ENCODE data around the gene MBD3L5.
"Not testable (repeated sequence)": the region's sequence is repeated elsewhere in the genome, so short reads cannot be mapped to it uniquely, and the experiment has no call there.

Gene MBD3L5

DNA sequence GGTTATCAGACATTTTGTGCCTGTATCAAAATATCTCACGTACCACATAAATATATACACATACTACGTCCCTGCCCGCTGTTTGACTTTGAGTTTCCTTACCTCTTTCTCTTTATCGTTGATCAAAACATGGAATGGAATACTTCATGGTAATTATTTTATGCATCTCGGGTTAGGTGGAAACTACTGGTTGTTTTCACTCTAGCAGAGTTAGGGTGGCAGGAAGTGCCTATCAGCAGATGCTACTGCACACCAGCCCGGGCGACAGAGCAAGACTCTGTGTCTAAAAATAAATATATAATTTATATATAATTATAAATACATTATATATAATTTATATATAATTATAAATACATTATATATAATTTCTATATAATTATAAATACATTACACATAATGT is 22.5 kb downstream of the MBD3L5 start:
- not testable (repeated sequence) for DNase-seq (ENCODE audit: low read depth)

DNA sequence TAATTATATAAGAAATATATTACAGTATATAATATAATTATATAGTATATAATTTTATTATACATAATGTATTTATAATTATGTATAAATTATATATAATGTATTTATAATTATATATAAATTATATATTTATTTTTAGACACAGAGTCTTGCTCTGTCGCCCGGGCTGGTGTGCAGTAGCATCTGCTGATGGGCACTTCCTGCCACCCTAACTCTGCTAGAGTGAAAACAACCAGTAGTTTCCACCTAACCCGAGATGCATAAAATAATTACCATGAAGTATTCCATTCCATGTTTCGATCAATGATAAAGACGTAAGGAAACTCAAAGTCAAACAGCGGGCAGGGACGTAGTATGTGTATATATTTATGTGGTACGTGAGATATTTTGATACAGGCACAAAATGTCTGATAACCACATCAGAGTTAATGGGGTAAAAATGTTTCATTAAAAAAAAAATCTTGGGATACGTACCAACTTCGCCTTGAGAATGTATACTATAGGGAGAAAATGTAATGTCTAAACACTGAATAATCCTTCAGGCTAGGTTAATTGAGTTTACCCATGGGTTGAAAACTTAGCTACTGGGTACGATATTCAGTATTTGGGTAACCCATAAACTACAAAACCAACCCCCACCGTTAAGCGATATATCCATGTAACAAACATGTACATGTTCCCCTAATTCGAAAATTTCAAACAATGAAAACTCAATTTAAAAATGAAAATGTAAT is 24.4 kb downstream of the MBD3L5 start:
- not testable (repeated sequence) for DNase-seq (ENCODE audit: low read depth)

DNA sequence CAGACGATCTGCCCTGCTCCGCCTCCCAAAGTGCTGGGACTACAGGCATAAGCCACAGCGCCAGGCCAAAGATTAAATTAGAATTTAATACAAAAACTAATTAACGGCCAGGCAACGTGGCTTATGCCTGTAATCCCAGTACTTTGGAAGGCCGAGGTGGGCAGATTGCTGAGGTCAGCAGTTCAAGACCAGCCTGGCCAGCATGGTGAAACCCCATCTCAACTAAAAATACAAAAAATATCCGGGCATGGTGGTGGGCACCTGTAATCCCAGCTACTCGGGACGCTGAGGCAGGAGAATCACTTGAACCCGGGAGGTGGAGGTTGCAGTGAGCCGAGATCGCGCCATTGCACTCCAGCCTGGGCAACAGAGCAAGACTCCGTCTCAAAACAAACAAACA is 25.3 kb downstream of the MBD3L5 start:
- not testable (repeated sequence) for DNase-seq (ENCODE audit: low read depth)

DNA sequence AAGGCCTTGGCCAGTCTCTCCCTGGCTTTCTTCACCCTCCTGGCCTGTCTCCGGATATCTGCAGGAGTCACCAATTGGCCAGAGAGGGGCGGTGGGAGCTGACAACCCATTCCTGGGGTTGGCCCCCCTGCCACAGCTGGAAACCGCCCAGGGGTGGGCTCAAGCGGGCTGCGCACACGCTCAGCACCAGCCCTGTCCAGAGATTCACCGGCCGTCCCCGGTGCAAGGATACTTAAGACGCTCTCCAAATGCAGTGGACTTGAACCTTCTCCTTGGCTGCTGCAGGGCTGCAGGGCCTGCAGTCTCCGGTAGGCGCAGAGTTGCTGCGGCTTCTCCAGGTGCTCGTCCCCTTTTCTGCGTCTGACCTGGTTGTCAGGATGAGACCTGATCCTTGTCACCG is 26.0 kb downstream of the MBD3L5 start:
- DNase-seq (ENCODE audit: low read depth): not testable (repeated sequence)

DNA sequence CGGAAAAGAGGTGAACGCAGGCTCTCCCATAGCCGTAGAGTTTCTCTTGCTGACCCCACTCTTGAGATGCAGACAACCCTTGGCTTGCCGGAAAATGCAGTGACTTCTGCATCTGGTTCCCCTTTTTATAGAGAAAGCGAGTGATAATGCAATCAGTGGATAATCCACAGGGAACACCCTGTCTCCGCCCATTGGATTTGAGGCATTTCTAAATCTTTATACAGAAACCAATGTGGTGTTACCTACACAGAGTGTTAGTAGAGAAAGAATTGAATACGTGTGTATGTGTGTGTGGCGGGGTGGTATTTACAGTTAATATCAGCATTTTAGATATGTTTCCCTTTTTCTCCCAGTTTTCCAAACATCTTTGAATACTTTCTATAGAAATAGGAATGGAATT is 28.2 kb downstream of the MBD3L5 start, which contains the start of gene MBD3L3:
Gene MBD3L3, minus strand, starts transcription at position 101 of the 400 bp plus-strand sequence. Its CDS starts 71 bp downstream, at position 30.
- not testable (repeated sequence) for DNase-seq (ENCODE audit: low read depth)

DNA sequence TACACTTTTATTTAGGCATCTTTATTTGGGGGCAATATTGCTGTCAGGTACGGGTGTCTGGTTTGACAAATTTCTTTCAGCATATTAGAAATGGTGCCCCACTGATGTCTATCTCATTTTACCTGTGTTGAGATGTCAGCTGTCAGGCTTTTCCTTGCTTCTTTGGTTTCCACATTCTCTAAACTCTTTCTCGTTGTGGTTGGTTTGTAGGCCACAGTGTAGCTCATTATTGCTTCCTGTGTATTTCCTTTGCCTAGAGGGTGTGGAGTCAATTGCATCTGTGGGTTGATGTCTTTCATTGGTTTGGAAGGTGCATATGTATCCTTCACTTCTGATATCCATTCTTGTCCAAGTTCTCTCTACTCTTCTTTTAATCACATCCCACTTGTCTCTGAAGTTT is 29.6 kb downstream of the MBD3L5 start:
- DNase-seq (ENCODE audit: low read depth): not testable (repeated sequence)

DNA sequence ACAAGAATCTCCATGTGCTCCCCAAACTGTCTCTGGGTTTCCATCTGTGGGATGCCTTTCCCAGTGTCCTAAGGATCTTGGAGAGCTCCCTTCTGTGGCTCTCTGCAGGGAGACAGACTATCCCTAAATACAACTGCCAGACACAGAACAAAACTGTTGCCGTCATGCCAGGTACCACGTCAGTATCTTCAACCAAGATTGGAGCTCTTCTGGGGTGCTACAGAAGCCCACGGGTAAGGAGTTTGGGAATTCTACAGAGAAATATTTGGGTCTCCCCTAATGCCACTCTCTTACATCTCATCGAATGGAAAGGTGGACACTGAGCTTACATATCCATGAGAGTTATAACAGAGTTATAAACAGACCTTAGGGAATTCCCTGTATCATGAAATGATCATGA is 33.0 kb downstream of the MBD3L5 start:
- DNase-seq (ENCODE audit: low read depth): no peak

DNA sequence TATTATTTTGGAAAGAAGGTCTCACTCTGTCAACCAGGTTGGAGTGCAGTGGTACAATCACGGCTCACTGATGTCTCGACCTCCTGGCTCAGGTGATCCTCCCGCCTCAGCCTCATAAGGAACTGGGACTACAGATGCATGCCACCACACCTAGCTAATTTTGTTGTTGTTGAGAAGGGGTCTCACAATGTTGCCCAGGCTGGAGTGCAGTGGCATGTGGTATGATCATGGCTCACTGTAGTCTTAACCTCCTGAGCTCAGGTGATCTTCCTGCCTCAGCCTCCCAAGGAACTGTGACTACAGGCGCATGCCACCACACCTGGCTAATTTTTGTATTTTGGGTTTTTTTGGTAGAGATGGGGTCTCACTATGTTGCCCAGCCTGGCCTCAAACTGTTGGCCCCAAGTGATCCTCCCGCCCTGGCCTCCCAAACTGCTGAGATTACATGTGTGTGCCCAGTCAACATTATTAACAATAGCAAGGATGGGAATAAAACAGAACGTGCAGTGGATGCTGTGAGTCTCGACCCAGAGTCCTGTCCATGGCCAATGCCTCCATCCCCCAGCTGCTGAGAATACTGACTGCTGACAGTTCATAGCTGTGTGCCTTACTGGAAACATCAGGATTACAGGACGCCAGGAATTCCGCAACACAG is 33.5 kb downstream of the MBD3L5 start:
- no peak for DNase-seq (ENCODE audit: low read depth)

DNA sequence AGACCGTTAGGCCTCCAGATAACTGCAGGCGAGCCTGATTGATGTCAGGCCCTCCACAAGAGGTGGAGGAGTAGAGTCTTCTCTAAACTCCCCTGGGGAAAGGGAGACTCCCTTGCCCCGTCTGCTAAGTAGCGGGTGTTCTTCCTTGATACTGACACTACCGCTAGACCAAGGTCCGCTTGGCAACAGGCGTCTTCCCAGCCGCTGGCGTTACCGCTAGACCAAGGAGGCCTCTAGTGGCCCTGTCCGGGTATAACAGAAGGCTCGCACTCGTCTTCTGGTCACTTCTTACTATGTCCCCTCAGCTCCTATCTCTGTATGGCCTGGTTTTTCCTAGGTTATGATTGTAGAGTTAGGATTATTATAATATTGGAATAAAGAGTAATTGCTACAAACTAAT is 36.7 kb downstream of the MBD3L5 start:
- DNase-seq (ENCODE audit: low read depth): not testable (repeated sequence)

DNA sequence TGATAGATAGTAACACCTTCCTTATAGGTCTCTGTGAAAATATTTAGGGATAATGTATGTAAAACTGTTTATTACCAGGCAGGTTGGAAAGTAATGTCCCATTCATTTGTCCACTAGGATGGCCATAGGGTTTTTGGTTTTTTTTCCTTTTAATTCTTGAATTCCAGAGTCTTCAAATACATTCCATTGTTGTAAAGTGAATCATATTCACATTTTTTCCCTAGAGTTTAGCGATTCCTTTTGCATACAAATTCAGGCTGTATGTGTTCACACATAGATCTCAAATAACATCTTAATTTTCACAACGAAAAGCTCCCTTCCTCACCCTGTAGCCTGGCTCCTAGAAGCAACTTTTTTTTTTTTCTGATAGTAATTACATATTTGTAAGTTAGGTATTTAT is 37.3 kb downstream of the MBD3L5 start:
- no peak for DNase-seq (ENCODE audit: low read depth)

DNA sequence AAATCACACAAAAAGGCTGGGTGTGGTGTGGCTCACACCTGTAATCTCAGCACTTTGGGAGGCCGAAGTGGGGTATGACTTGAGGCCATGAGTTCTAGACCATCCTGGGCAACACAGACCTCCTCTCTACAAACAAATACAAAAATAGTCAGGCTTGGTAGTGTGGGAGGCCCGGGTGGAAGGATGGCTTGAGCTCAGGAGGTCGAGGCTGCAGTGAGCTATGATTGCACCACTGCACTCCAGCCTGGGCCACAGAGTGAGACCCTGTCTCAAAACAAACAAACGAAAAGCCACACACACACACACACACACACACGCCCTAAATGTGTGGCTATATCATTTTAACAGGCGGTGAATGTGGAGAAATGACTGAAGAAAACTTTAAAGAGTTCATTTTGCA is 38.2 kb downstream of the MBD3L5 start:
- DNase-seq (ENCODE audit: low read depth): no peak

DNA sequence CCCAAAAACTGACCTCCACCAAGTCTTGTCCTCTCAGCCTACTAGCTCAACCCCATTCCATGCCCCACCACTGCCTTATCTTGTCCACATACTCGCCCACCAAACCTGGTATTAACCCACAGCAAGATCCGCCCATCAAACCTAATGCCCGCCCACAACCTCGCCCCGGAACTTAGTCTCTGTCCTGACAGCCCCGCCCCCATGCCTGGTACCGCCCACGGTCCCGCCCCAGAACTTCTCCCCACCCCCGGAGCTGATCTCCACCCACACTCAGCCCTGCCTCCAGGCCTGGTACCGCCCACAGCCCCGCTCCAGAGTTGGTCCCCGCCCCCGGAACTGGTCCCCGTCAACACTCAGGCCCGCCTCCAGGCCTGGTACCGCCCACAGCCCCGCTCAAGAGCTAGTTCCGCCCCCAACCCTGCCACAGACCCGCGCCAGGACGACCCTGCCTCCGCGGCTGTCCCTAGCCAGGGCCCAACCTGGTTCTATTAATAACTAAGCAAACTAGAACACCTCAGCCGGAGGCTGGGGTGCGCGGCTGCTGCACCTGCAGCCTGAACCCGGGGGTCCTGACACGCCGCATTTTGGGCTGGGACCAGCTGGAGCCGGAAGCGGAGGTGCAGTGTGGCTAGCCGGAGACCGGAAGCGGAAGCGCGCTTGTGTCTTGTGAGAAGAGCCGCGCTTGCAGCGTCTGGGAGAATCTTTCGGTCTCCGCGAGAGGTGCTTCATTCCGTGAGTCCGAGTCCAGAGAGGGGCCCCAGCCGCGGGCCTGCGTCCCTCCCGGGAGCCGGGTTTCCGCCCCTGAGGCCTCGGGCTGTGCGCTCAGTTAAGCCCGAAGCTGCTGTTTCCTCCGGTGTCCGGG is 38.9 kb downstream of the MBD3L5 start, which contains the start of gene ZNF557:
Gene ZNF557, plus strand, starts transcription at position 662 of the 862 bp plus-strand sequence. CDS start 5,372 bp downstream, outside the sequence.
- peak; percentile 96 for DNase-seq (ENCODE audit: low read depth)

DNA sequence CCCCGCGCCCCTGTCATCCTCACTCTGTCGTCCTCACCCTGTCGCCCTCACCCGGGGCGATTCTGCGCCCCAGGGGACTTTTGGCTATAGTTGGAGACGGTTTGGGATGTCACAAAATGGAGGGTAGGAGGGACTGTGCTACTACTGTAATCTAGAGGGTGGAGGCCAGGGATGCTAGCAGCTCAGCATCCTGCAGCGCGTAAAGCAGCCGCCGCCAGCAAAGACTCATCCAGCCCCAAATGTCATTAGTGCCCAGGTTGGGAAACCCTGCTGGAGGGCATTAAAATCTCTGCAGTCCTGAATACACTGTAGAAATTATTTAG is 39.5 kb downstream of the MBD3L5 start:
- no peak for DNase-seq (ENCODE audit: low read depth)

DNA sequence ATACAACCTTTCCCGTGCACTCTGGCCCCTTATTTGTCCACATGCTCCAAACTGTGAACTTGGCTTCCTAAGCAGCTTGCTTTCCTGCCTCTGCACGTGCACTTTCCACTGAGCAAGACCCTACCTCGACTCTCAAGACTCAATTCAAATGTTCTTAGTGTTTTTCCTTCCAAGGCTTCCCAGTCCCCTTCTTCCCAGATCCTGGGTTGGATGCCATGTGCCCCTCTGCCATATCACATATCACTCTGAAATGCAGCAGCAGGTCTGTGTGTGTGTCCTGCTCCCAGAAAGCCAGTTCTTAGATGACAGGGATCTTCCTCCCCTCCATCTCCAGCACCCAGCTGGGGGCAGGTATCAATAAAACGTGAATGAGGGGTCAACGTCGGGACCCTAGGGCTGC is 42.2 kb downstream of the MBD3L5 start:
- no peak for DNase-seq (ENCODE audit: low read depth)

DNA sequence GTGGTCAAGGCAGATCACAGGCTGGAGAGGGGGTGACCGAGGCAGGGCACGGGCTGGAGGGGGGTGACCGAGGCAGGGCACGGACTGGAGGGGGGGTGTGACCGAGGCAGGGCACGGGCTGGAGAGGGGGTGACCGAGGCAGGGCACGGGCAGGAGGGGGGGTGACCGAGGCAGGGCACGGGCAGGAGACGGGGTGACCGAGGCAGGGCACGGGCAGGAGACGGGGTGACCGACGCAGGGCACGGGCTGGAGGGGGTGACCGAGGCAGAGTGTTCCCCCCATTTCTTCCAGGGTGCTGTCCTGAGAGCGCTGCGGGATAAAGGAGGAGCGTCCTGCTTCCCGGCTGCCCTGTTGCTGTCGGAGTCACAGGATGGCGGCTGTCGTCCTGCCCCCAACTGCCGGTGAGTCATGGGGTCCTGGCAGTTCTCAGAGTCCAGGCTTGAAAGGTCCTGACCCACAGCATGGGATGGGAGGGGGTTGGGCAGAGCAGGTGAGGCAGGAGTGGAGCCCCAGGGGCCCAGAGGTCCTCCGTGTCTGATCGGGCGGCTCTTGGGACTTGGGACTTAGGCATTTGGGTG is 44.4 kb downstream of the MBD3L5 start:
- no peak for DNase-seq (ENCODE audit: low read depth)

DNA sequence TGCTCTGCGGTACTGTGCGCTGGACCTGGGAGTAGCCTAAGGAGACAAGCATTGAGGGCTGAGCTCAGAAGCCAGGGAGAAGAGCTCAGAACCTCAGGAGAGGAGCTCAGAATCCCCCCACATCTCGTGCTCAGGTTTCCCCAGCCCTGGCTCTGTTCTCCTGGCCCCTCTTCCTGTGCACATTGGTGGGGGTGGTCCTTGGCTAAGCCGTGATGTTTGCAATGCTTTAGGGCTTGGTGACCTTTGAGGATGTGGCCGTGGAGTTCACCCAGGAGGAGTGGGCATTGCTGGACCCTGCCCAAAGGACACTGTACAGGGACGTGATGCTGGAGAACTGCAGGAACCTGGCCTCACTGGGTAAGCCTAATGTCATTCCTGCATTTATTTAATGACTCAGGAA is 45.8 kb downstream of the MBD3L5 start:
- no peak for DNase-seq (ENCODE audit: low read depth)

DNA sequence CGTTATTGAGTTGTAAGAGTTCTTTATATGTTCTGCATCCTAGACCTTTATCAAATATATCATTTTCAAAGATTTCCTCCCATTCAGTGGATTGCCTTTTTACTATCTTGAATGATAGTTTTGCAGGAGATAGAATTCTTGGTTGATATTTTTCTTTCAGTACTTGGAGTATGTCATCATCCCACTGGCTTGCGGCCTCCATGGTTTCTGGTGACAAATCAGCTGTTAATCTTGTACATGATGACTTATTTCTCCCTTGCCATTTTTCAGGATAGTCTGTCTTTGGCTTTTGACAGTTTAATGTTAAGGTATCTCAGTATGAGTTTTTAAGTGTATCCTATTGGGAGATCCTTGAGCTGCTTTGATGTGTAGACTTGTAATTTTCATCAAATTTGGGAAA is 47.6 kb downstream of the MBD3L5 start:
- DNase-seq (ENCODE audit: low read depth): no peak

Measured in activated T-helper 9 cell treated with anti-CD3 and anti-CD28 coated beads, Interleukin-2, amount 50 U/mL, for 16 hours (primary cell).